Ishikawa (cell line): ENCODE measurements around the gene TP53RK.

Experiments
- CEBPB ChIP-seq: IDR thresholded peaks from 2 replicates; pipeline ENCODE4 v1.6.1; 2012
- EP300 ChIP-seq: IDR thresholded peaks from 2 replicates; pipeline ENCODE4 v1.6.1; 2012; ENCODE audit warnings: borderline replicate concordance
- TEAD4 ChIP-seq: IDR thresholded peaks from 2 replicates; pipeline ENCODE4 v1.6.1; 2012
- USF1 ChIP-seq: IDR thresholded peaks from 2 replicates; pipeline ENCODE4 v1.6.1; 2012
- YY1 ChIP-seq: IDR thresholded peaks from 2 replicates; pipeline ENCODE4 v1.6.1; 2012; ENCODE audit warnings: low read depth
- ZBTB7A ChIP-seq: IDR thresholded peaks from 2 replicates; pipeline ENCODE4 v1.6.1; 2012; ENCODE audit warnings: low read depth
- TF ChIP-seq, protein P1 (sequence below): IDR thresholded peaks from 2 replicates; pipeline ENCODE4 v1.6.1; 2012; ENCODE audit warnings: low read depth, mild to moderate bottlenecking

DNA sequence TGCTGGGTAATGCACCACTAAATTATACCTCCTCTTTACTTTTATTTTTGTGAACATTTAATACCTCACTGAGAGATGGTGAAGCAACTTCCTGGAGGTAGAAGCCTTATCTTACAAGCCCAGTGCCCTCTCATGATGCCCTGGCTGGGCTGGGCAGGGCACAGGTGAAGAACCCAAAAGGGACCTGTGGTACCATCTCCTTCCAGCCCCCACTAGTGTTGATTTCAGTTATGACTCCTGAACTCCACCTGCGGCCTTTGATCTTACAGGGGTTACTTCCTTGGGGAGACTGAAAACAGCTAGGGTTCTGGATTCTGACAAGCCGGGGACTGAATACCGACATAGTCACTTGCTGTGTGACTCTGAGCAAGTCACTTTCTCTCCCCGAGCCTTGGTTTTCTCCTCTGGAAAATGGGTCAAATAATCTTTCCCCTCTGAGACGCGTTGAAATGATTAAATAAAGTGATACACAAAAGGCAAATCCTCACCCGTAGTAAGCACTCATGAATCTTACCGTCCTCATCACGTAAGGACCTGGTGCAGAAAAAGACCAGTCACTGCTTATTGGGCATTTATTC is 39.2 kb downstream of the TP53RK start:
- TF ChIP-seq, protein P1, sequence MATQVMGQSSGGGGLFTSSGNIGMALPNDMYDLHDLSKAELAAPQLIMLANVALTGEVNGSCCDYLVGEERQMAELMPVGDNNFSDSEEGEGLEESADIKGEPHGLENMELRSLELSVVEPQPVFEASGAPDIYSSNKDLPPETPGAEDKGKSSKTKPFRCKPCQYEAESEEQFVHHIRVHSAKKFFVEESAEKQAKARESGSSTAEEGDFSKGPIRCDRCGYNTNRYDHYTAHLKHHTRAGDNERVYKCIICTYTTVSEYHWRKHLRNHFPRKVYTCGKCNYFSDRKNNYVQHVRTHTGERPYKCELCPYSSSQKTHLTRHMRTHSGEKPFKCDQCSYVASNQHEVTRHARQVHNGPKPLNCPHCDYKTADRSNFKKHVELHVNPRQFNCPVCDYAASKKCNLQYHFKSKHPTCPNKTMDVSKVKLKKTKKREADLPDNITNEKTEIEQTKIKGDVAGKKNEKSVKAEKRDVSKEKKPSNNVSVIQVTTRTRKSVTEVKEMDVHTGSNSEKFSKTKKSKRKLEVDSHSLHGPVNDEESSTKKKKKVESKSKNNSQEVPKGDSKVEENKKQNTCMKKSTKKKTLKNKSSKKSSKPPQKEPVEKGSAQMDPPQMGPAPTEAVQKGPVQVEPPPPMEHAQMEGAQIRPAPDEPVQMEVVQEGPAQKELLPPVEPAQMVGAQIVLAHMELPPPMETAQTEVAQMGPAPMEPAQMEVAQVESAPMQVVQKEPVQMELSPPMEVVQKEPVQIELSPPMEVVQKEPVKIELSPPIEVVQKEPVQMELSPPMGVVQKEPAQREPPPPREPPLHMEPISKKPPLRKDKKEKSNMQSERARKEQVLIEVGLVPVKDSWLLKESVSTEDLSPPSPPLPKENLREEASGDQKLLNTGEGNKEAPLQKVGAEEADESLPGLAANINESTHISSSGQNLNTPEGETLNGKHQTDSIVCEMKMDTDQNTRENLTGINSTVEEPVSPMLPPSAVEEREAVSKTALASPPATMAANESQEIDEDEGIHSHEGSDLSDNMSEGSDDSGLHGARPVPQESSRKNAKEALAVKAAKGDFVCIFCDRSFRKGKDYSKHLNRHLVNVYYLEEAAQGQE, result no peak
- no peak for TF ChIP-seq ZBTB7A
- no peak for TF ChIP-seq USF1
- no peak for TF ChIP-seq TEAD4
- TF ChIP-seq EP300, result no peak
- no peak for TF ChIP-seq CEBPB
- TF ChIP-seq YY1, result no peak
